Effector CD4-positive, alpha-beta T cell (primary cell): ENCODE measurements around the gene CCDC13.

Source experiments
- DNase-seq: peaks from one replicate; pipeline ENCODE4 v3.0.0-alpha.2; 2020

The CCDC13 gene

DNA sequence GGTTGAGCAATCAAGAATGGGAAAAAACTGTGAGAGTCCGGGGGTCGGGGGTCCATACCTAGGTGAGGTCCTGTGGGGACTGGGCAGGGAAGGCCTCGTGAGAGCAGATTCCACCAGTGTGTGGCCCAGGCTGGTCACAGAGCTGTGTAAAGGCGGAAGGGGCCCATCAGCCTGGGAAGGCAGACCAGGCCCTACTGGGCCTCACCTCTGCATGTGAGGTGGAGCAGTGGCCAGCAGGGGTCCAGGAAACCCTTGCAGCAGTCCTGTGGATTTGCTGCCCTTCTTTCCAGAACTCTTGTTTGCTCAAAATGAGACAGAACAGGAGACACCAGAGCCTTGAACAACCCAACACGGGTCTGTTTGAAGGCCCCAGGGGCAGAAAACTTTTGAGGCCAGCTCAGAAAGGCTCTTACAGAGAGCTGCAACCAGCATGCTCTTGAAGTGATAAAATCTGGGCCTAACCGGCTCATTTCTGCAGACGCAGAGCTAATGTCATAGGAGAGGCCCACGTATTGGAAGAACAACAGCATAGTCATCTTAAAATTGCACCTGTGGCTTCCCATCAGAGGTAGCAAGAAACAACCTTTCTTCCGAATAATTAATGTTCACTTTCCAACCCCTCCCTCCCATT is 40.1 kb downstream of the CCDC13 start:
- no peak for DNase-seq

DNA sequence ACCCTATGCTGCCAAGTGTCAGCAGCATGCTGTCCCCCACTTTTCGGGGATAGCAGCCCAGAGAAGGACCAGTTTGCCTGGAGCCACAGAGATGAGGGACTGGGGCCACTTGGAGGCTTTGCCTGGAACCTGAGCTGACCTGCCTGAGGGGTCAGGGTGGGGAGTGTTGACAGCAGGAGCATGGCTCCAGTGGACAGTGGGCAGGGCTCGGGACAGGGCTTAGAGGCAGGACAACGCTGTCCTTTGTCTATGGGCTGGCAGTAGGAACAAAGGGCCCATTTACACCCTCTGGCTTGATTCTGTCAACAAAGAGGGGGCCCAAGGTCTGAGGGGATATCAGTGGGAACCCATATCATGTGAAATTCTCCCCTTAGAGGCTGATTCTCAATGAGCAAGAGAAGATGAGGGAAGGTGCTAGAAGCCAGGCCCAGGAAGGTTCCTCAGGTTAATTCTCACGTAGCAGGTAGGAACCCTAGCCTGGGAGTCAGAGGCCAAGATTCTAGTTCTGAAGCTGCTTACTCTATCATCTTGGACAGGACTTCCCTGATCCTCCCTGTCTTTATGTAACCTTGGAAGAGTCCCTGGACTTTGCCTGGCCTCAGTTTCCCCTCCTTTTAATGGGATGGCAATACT is 40.7 kb downstream of the CCDC13 start:
- no peak for DNase-seq

DNA sequence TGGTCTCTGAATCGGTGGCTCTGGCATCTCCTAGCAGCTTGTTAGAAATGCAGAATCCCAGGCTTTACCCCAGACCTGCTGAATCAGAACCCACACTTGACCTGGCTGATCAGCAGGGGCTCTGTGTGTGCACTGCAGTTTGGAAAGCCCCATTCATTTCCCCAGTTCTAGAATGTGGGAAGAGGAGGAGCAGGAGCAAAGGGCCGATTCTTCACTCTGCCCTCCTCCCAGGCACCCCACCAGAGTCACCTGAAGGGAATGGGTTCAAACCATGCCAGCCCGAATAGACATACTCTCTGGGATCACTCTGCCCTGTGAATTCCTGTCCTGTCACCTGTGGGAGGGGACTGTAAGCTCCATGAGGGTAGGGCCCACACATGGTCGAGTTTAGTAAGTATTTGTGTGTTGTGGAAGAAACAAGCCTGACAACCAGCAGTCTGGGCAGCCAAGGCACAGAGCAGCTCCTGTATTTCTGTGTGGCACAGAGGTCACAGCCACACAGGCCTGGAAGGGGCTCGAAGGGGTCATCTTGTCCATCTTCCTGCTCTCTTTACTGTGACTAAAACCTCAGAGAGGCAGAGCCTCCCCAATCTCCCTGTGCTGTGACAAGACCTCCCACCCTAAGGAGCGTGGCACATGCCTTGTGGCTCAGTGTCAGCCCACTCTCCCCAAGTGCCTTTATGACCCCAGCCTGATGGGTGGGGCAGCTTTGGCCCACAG is 41.4 kb downstream of the CCDC13 start:
- no peak for DNase-seq

DNA sequence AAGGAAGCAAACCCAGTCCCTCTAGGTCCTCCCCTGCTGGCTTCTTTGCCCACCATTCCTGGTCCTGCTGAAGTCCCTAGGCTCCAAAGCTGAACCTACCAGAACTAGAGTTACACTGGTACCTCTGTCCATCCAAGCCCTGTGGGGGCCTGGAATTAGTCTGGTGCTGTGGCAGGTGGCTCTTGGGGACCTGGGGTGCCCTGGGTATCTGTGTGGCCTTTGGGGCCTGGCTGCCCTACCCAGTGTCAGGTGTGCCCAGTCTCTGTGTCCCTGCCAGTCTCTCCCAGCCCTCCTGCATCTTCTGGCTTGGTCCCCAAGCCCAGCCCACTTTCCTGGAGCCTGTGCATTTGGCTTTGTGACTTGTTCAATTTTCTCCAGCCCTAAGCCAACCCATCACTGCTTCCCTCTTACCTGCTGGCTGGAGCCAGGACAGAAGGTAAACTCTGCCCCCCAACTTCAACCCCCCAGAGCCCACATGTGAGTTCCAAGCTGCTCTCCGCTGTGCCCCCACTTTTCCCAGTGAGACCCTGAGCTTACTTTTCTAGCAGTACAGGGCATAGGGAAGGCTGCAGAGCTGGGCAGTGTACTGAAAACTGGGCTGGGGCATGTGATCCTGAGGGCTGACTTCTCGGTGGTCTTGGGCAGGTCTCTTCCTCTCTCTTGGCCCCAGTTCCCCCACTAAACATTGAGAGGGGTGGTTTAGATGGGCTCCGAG is 42.2 kb downstream of the CCDC13 start:
- DNase-seq: no peak

DNA sequence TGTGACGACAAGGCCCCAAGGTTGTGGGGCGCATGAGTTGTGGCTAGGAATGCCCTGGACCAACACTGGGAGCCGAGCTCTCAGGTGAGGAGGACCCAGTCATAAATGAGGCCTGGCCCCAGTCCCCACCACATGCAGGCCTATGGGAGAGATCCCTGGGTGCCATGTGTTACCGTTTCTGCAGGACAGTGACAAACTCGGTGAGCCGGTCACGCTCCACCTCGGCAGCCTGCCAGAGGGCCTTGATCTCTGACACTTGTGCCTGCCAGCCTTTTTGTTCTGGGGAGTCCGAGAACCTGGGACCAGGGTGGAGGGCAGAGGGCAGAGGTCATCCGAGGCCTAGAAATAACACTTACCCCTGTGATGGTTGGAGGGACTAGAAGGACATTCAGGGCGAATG is 42.8 kb downstream of the CCDC13 start:
- no peak for DNase-seq

DNA sequence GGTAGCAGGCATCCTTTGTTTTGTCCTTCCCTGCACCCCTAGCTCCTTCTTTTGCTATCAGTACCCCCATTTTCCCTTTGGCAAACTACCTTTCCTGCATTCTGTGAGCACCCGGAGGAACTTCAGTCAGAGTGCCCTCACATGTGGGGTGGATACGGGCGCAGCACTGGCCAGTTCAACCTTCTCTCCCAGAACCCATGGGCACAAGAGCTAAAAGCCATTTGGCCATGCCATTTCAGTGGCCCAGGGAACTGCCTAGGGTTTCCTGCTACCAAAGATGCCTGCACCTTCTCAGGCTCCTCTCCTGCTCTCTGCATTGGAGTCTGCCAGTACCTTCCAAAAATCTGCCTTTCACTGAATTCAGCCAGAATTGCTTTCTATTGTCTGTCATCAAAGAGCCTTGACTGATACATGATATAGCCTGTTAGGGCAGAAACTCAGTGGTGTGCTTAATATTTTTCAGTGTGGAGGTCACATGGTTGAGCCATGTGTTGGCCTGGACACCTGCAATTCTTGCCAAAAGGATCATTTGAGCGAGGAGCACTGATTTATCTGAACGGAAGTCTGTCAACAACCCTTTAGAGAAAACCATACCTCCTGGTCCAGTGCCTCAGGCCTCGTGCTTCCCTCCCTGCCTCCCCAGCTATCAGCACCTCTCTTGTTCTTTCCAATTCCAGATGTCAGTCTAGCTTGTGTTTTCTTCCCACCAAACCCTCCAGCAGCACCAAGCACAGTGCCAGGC is 43.5 kb downstream of the CCDC13 start:
- no peak for DNase-seq

DNA sequence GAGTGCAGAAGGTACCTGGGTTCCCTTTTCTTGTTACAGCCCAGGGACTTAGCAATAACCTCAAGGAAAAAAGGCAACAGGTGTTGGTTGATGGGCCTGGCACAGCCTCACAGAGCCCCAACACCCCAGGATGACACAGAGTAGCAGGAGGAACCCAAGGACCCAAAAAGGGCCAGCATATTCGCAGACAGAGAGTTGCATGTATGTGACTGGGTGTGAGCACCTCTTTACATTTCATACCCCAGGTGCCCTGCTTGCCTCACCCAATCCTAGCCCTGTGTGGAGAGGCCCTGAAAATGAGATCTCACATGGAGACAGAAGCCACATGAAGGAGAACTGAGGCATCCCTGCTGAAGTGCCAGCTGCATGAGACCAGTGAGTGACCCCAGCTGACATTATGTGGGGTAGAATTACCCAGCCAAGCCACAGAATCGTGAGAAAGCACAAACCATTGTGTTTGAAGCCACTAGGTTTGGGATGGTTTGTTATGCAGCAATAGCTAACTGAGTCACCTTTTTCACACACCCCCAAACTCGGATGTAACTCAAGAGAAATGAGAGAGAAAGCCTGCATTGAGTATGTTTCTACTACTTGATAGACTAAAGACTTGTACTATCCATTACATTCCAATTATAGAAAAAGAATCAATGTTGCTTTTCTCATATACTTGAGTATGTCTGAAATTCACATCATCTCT is 44.2 kb downstream of the CCDC13 start:
- DNase-seq: no peak

DNA sequence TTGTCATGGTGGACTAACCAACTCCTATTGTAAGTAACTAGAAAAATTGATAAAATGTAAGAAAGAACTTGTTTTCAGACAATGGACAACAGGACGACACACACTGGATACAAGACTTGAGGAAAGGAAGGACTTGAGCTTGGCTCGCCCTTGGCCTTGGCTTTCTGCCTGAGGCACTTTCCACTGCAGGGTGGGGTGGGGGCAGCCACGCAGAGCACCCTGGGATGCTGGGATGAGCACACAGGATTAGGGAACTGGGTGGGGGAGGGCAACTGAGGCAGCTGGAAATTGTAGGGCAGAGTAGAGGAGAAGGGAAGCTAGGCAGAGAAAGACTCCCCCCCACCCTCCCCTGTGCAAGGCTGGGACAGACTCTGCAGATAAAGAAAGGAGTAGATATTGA is 45.0 kb downstream of the CCDC13 start:
- no peak for DNase-seq

DNA sequence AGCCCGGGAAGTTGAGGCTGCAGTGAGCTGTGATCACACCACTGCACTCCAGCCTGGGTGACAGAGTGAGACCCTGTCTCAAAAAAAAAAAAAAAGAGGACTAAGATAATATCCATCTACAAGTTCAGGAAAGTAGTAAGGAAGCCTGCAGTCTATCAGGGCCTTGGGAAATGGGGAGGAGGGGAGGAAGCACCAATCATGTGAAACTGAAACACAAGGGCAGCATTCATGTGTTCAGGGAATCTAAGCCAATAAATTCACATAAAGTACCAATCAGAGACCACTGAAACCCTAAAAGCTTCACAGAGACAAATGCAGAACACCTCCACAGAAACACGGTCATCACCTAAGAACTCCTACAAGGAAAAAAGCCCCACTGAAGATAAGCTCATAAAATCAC is 47.6 kb downstream of the CCDC13 start:
- no peak for DNase-seq

DNA sequence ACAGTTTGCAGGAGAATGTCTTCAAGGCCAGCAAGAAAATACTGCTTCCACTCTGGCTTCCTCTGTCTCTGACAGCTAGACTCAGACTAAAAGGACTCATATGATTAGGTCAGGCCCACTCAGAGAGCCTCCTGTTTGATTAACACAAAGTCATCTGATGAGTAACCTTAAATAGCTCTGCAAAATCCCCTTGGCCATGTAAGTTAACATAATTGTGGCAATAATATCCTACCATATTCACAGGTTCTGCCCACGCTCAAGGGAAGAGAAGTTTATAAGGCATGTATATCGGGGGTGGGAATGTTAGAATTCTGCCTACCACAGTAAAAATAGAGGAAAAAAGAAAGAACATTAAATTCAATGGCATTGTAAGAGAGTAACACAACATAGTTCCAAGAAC is 49.8 kb downstream of the CCDC13 start:
- no peak for DNase-seq
